ENCODE measurements around the gene S1PR3. TPM values are rescaled to one million over a fixed set of nuclear protein-coding genes. Genes with fewer than 3 reads are reported as not detected.

The S1PR3 gene
- total and polyA plus RNA-seq, 12 donors: 10.0 to 108 (median 61.6) TPM

GRCh38 chr9:88984543-88984883 lies 6.8 kb upstream of the S1PR3 start:
- Histone ChIP-seq H3K9me3 (replicated peaks in 1 of 3) (peaks cover 0 to 6% (median 0%) of the 10 kb centered on the region in 3 donors), H3K27me3 (no peaks in the 10 kb centered on the region), H3K4me1 (replicated peaks in 1 of 2) (no peaks in the 10 kb centered on the region), H3K27ac (no peak overlapping the region), H3K4me3 (no peak overlapping the region), H3K36me3 (replicated peaks in 1 of 2) (no peaks in the 10 kb centered on the region)
- no peak for DNase-seq
- 88 to 95% (median 93%) methylated on average over 4 of the region's 4 CpGs for WGBS, 4 donors
- no peak for TF ChIP-seq POLR2A (IDR thresholded peaks at IDR 0.05)
- TF ChIP-seq, protein P1, sequence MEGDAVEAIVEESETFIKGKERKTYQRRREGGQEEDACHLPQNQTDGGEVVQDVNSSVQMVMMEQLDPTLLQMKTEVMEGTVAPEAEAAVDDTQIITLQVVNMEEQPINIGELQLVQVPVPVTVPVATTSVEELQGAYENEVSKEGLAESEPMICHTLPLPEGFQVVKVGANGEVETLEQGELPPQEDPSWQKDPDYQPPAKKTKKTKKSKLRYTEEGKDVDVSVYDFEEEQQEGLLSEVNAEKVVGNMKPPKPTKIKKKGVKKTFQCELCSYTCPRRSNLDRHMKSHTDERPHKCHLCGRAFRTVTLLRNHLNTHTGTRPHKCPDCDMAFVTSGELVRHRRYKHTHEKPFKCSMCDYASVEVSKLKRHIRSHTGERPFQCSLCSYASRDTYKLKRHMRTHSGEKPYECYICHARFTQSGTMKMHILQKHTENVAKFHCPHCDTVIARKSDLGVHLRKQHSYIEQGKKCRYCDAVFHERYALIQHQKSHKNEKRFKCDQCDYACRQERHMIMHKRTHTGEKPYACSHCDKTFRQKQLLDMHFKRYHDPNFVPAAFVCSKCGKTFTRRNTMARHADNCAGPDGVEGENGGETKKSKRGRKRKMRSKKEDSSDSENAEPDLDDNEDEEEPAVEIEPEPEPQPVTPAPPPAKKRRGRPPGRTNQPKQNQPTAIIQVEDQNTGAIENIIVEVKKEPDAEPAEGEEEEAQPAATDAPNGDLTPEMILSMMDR (IDR thresholded peaks at IDR 0.05): no peak
- intact Hi-C loops (cut with DNase I): no loop called here

DNA sequence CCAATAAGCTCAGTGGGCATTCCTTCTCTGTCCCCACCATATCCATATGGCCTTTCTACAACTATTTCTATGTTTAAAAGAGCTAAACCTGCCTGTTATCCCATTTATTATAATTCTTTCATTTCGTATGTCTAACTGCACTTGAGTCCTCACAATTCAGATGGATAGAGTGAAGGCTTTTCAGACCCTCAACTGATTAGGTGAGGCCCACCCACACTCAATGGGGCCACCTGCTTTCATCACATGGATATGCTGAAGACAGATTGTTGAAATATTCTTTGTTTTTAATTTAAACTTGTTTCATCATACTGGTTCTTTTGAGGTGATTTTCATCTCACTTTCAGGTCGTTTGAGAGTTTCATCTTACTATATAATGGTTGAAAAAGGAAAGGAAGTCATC lies 5.7 kb upstream of the S1PR3 start:
- WGBS, 4 donors: 63 to 76% (median 70%) methylated on average over 2 of the region's 2 CpGs
- intact Hi-C loops (cut with DNase I): no loop called here
- H3K36me3 ChIP-seq (replicated peaks in 1 of 2): no peaks in the 10 kb centered on the region
- H3K4me1 ChIP-seq (replicated peaks in 1 of 2): no peaks in the 10 kb centered on the region
- no peak for TF ChIP-seq POLR2A (IDR thresholded peaks at IDR 0.05)
- peaks cover 0 to 6% (median 0%) of the 10 kb centered on the region in 3 donors for H3K9me3 ChIP-seq (replicated peaks in 1 of 3)
- H3K4me3 ChIP-seq: no peak overlapping the region
- DNase-seq: no peak
- H3K27ac ChIP-seq: no peak overlapping the region
- H3K27me3 ChIP-seq: no peaks in the 10 kb centered on the region

DNA sequence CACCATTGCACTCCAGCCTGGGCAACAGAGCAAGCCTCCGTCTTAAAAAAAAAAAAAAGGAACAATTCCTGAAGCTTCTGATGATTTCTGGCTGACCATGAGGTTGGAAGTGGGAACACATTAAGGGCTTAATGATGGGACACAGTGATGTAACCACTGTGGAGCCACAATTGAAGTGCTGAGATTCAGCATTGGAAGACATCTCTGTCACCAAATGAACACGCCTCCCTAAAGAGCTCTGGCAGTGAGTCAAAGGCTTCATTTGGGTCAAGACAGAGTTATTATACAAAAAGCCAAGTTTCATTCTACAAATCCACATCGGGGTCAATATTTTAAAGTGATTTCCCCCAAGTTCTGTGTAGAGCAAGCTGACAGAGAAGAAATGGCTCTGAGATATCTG lies 4.5 kb upstream of the S1PR3 start:
- H3K4me1 ChIP-seq (replicated peaks in 1 of 2): peaks cover 2 to 5% of the 10 kb centered on the region in 2 donors
- intact Hi-C loops (cut with DNase I): no loop called here
- TF ChIP-seq, protein P1 (IDR thresholded peaks at IDR 0.05): no peak
- no peak for TF ChIP-seq POLR2A (IDR thresholded peaks at IDR 0.05)
- peaks cover 0 to 3% (median 0%) of the 10 kb centered on the region in 3 donors for H3K9me3 ChIP-seq (replicated peaks in 1 of 3)
- peaks cover 3% of the 10 kb centered on the region for H3K27me3 ChIP-seq
- H3K36me3 ChIP-seq (replicated peaks in 1 of 2): no peaks in the 10 kb centered on the region
- WGBS, 4 donors: 73 to 89% (median 86%) methylated on average over 3 of the region's 3 CpGs
- DNase-seq: no peak
- H3K27ac ChIP-seq: no peak overlapping the region
- no peak overlapping the region for H3K4me3 ChIP-seq

DNA sequence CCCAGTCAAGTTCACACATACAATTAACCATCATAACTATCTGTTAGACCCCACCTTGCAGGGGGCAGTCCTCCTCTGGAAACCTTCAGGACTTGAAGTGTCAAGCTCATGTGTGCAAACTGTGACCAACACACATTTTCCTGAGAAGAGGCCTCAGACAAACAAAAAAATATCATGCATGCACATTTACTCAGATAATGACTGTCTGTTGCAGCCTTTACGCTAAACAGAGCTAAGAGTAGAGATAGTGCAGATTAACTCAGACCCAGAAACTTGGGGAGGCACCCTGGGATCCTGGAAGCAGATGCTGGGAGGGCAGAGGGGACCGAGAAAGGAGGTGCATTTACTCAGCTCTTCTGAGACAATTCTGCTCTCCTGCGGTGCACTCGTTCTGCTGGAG lies 3.6 kb upstream of the S1PR3 start:
- no peak for DNase-seq
- WGBS, 4 donors: 69 to 88% (median 75%) methylated on average over 4 of the region's 4 CpGs
- peaks cover 8 to 12% of the 10 kb centered on the region in 2 donors for H3K4me1 ChIP-seq (replicated peaks in 1 of 2)

More for the DNA sequence above, 3.6 kb upstream of the S1PR3 start:
- Histone ChIP-seq H3K27ac (no peak overlapping the region), H3K4me3 (no peak overlapping the region), H3K36me3 (replicated peaks in 1 of 2) (no peaks in the 10 kb centered on the region), H3K9me3 (replicated peaks in 1 of 3) (no peaks in the 10 kb centered on the region), H3K27me3 (peaks cover 6% of the 10 kb centered on the region)
- intact Hi-C loops (cut with DNase I): no loop called here
- TF ChIP-seq POLR2A (IDR thresholded peaks at IDR 0.05): no peak
- TF ChIP-seq, protein P1 (IDR thresholded peaks at IDR 0.05): no peak
